Esophagus muscularis mucosa (tissue), 3 donors: ENCODE results near the gene CACNA1E.

ENCODE experiments used
- CTCF ChIP-seq, 3 experiments: fragments of 200-600 bp in 2 of 3; fragments of 450-650 bp in 1 of 3; sonication (generic) in 2 of 3; IDR thresholded peaks; one replicate each; pipeline ENCODE4 v1.5.1; 2017 to 2019; ENCODE audit warnings: antibody characterized with exemption in 3 of 3, mild to moderate bottlenecking in 2 of 3, moderate library complexity in 1 of 3
- POLR2A ChIP-seq: fragments of 450-650 bp; IDR thresholded peaks from one replicate; pipeline ENCODE4 v1.6.1; 2017; ENCODE audit warnings: antibody characterized with exemption, moderate library complexity, mild to moderate bottlenecking, low read depth

DNA sequence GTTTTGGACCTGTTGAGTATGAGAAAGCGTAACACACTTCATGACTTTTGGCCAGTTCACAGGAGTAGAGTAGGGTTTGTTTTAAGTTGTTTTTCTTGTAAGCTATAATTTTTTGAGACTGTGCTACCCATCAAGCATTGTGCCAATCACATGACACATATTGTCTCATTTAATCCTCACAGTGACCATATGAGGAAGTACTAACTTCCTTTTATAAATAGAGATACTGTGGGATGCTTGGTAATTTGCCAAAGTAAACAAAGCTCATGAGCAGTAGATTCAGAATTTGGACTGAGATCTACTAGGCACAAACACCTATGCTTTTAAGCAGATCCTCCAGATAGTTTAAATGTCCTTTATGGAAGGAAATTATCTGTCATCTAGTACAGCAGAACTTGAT is 178.3 kb downstream of the CACNA1E start:
- TF ChIP-seq CTCF (IDR thresholded peaks at IDR 0.05), result no peak
- TF ChIP-seq POLR2A, result no peak
